PC-3 (cell line): ENCODE measurements around the gene LHX5. TPM values are rescaled to one million over a fixed set of nuclear protein-coding genes. Genes with fewer than 3 reads are reported as not detected.

Experiments
- ATAC-seq: fragments of 200-7000 bp; cut with Tn5 transposase; 2 replicates; pipeline ENCODE4 v1.9.1; 2020; ENCODE audit warnings: mild to moderate bottlenecking, moderate library complexity
- BruUV-seq: library from RNA; stranded (reverse); fragments of 400-500 nt; replicated peaks from 2 replicates; lab custom pipeline; 2021; lab: Mats Ljungman, UMichigan
- CTCF ChIA-PET: fragments of 300-600 bp; sonication (Branson Sonifier 250); formaldehyde crosslinking; loops from one replicate; lab custom pipeline; 2022; ENCODE audit warnings: antibody characterized with exemption; lab: Charles Lee
- POLR2A ChIA-PET: fragments of 300-600 bp; sonication (Branson Sonifier 250); formaldehyde crosslinking; loops from one replicate; lab custom pipeline; 2022; ENCODE audit warnings: antibody characterized with exemption; ENCODE audit not compliant: unreplicated experiment; lab: Charles Lee
- DNase-seq: peaks from one replicate; pipeline ENCODE4 v3.0.0-alpha.2; 2015
- H2AFZ ChIP-seq: fragments of 300-600 bp; sonication (generic); 2 replicates; pipeline ENCODE4 v1.6.0; 2016; ENCODE audit warnings: antibody characterized with exemption, low read length
- H3F3A ChIP-seq: fragments of 300-600 bp; sonication (generic); one replicate; pipeline ENCODE4 v1.6.0; 2017; ENCODE audit warnings: antibody characterized with exemption, low read length, control low read depth, mild to moderate bottlenecking; ENCODE audit not compliant: unreplicated experiment
- H3K27ac ChIP-seq: fragments of 300-600 bp; sonication (generic); 2 replicates; pipeline ENCODE4 v1.5.1; 2016; ENCODE audit warnings: mild to moderate bottlenecking, low read length
- H3K27me3 ChIP-seq: fragments of 300-600 bp; sonication (generic); 2 replicates; pipeline ENCODE4 v1.6.1; 2016; ENCODE audit warnings: low read length, mixed read lengths
- H3K36me3 ChIP-seq: fragments of 300-600 bp; sonication (generic); 2 replicates; pipeline ENCODE4 v1.6.1; 2016; ENCODE audit warnings: low read depth, mixed run types, low read length, mixed read lengths
- H3K4me1 ChIP-seq: fragments of 300-600 bp; sonication (generic); 2 replicates; pipeline ENCODE4 v1.5.1; 2016; ENCODE audit warnings: low read length; ENCODE audit not compliant: insufficient read depth
- H3K4me2 ChIP-seq: fragments of 300-600 bp; sonication (generic); 2 replicates; pipeline ENCODE4 v1.6.0; 2016; ENCODE audit warnings: low read length
- H3K4me3 ChIP-seq: fragments of 300-600 bp; sonication (generic); 2 replicates; pipeline ENCODE4 v1.5.1; 2016; ENCODE audit warnings: mild to moderate bottlenecking, low read length, mixed read lengths
- H3K79me2 ChIP-seq: fragments of 300-600 bp; sonication (generic); 2 replicates; pipeline ENCODE4 v1.6.1; 2017; ENCODE audit warnings: low read length, mixed read lengths
- H3K9ac ChIP-seq: fragments of 300-600 bp; sonication (generic); 2 replicates; pipeline ENCODE4 v1.6.0; 2016; ENCODE audit warnings: mild to moderate bottlenecking, low read length
- H3K9me2 ChIP-seq: fragments of 300-600 bp; sonication (generic); replicated peaks from 2 replicates; pipeline ENCODE4 v1.6.1; 2016; ENCODE audit warnings: mixed run types, low read length, mixed read lengths
- H3K9me3 ChIP-seq: fragments of 300-600 bp; sonication (generic); 2 replicates; pipeline ENCODE4 v1.6.1; 2016; ENCODE audit warnings: low read length, mixed read lengths
- H4K20me1 ChIP-seq: fragments of 300-600 bp; sonication (generic); 2 replicates; pipeline ENCODE4 v1.6.1; 2016; ENCODE audit warnings: low read length, mixed read lengths
- EZH2 ChIP-seq: fragments of 300-600 bp; sonication (generic); IDR thresholded peaks from one replicate; pipeline ENCODE4 v1.6.1; 2017; ENCODE audit warnings: antibody characterized with exemption, mild to moderate bottlenecking, low read length; ENCODE audit not compliant: unreplicated experiment
- EZH2phosphoT487 ChIP-seq: fragments of 300-600 bp; sonication (generic); IDR thresholded peaks from 2 replicates; pipeline ENCODE4 v1.6.1; 2018; ENCODE audit warnings: mild to moderate bottlenecking, antibody characterized with exemption, low read length, borderline replicate concordance
- intact Hi-C: fragments of 100-400 bp; cut with micrococcal nuclease; formaldehyde crosslinking; loops from 2 replicates; pipeline ENCODE4 v1.9.0; 2023
- total RNA-seq: library from RNA; depleted of rRNA; stranded (reverse); fragments of >200 nt; gene quantifications from 2 replicates; pipeline ENCODE4 v1.2.3, GENCODE V29; 2014
- TF ChIP-seq, protein P1 (sequence below): fragments of 300-600 bp; sonication (generic); conservative IDR thresholded peaks from 2 replicates; pipeline ENCODE4 v1.5.1; 2017; ENCODE audit warnings: antibody characterized with exemption, low read depth, mild to moderate bottlenecking, low read length

The LHX5 gene
- total RNA-seq, 1 experiment from 2014 or later, result 0.26 TPM

DNA sequence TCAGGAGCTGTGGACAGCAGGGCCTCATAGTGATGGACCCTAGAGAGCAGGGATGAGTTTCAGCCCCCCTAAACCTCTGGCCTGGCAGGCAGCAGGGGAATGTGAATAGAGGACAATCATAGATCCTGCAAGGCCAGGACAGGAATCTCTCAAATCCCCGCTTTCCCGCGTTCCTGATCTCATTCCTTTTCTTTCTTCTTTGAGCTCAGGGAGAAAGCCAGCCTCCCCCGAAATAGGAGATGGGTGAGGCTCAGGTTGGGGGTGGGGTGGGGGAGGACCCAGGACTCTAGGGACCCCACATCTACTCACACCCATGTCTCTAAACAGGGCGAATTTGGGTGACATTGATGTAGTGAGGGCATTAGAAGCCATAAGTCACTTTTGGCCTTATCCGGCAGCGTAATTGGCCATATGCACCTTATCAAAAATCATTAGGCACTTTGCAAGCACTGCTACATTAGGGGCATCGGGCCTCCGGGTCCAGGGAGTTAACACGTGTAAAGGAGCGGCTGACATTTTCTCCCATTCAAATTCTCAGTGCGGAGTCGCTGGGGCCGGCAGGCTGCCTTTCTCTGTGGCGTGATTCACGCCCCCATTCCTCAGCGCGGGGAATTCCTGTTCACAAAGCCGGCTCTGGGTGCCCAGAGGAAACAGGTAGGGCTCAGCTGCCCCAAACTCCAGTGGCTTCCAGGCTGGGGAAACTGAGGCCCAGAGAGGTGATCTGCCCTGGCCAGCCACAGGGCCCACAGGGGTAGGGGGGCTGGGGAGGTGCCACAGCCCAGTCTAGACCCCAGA is 1.5 kb downstream of the LHX5 start:
- peaks cover 3% of the 10 kb centered on the region; the same call in 1 of the 2 replicates for H3K4me1 ChIP-seq
- no peaks in the 10 kb centered on the region for H3F3A ChIP-seq
- BruUV-seq, result no TSS peak
- H2AFZ ChIP-seq, result no peak overlapping the region
- no peak overlapping the region for H3K27ac ChIP-seq
- H3K9me3 ChIP-seq, result no peaks in the 10 kb centered on the region
- DNase-seq, result no peak
- CTCF ChIA-PET, result interaction anchor here (0.6 kb wide), 1 partner anchor 760 kb away, joined by 3 read pairs; no protein-coding TSS in a partner anchor
- peaks cover 100% of the 10 kb centered on the region for H3K27me3 ChIP-seq
- no peak overlapping the region for H3K4me2 ChIP-seq
- H3K9me2 ChIP-seq, result no peaks in the 10 kb centered on the region
- no peak overlapping the region for H3K9ac ChIP-seq
- no peak for ATAC-seq
- H3K4me3 ChIP-seq, result no peak overlapping the region
- TF ChIP-seq, protein P1, sequence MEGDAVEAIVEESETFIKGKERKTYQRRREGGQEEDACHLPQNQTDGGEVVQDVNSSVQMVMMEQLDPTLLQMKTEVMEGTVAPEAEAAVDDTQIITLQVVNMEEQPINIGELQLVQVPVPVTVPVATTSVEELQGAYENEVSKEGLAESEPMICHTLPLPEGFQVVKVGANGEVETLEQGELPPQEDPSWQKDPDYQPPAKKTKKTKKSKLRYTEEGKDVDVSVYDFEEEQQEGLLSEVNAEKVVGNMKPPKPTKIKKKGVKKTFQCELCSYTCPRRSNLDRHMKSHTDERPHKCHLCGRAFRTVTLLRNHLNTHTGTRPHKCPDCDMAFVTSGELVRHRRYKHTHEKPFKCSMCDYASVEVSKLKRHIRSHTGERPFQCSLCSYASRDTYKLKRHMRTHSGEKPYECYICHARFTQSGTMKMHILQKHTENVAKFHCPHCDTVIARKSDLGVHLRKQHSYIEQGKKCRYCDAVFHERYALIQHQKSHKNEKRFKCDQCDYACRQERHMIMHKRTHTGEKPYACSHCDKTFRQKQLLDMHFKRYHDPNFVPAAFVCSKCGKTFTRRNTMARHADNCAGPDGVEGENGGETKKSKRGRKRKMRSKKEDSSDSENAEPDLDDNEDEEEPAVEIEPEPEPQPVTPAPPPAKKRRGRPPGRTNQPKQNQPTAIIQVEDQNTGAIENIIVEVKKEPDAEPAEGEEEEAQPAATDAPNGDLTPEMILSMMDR, result no peak
- TF ChIP-seq EZH2phosphoT487 (no peak), EZH2 (peak; percentile 59)
- H4K20me1 ChIP-seq, result no peaks in the 10 kb centered on the region
- POLR2A ChIA-PET, result no interaction called here
- no peaks in the 10 kb centered on the region for H3K79me2 ChIP-seq
- no peaks in the 10 kb centered on the region for H3K36me3 ChIP-seq
- intact Hi-C loops, result loop anchor here (10.0 kb wide), 1 partner anchor 315 kb away; no protein-coding TSS in a partner anchor

DNA sequence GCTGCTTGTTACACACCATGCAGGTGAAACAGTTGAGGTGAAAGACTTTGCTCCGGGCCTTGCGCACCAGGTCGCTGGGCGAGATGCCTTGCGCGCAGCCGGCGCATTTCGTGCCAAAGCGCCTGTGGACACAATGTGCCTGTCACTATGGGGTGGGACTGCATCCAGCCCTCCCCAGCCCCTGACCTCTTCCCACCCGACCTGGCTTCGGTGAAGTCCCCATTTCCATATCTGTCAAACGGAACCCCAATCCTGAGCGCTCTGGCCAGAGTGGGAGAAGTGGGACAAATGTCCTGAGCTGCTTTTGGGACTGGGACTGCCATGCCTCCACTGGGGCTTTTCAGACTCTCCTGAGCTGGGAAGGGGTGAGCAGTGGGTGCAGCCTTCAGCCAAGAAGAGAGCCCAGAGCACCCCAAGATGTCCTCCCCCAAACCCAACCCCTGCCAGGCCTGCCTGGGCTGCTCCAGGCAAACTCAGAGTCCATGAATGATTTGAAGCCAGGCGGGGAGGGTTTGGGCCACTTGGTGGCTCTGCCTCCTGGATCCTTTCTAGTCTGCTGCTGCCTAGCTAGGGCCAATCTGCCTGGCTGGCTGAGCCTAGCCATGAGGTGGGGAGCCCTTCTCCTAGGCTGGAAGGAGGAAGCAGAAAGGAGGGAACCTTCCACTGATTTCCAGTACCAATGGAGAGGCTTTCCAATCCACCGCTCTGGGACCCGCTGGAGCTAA is 2.3 kb downstream of the LHX5 start:
- no peaks in the 10 kb centered on the region for H3K79me2 ChIP-seq
- ChIA-PET POLR2A (no interaction called here), CTCF (interaction anchor here (0.6 kb wide), 1 partner anchor 759 kb away, joined by 3 read pairs; no protein-coding TSS in a partner anchor)
- no peaks in the 10 kb centered on the region for H3K9me3 ChIP-seq
- no peak for DNase-seq
- no TSS peak for BruUV-seq
- no peak overlapping the region for H3K4me2 ChIP-seq
- no peak overlapping the region for H3K27ac ChIP-seq
- H3K4me1 ChIP-seq, result peaks cover 8% of the 10 kb centered on the region; the same call in 1 of the 2 replicates
- H3K9ac ChIP-seq, result no peak overlapping the region
- no peaks in the 10 kb centered on the region for H3F3A ChIP-seq
- no peaks in the 10 kb centered on the region for H3K9me2 ChIP-seq
- H3K36me3 ChIP-seq, result no peaks in the 10 kb centered on the region
- H2AFZ ChIP-seq, result no peak overlapping the region
- no peaks in the 10 kb centered on the region for H4K20me1 ChIP-seq
- intact Hi-C loops, result loop anchor here (10.0 kb wide), 1 partner anchor 315 kb away; no protein-coding TSS in a partner anchor
- H3K27me3 ChIP-seq, result peaks cover 100% of the 10 kb centered on the region
- ATAC-seq, result no peak
- no peak overlapping the region for H3K4me3 ChIP-seq
- TF ChIP-seq, protein P1, result no peak
- no peak for TF ChIP-seq EZH2
- no peak for TF ChIP-seq EZH2phosphoT487
